Small intestine (tissue), 7 donors: Measurements from ENCODE around the gene LRMDA. TPM values are rescaled to one million over a fixed set of nuclear protein-coding genes. Genes with fewer than 3 reads are reported as not detected.

Experiments used
- DNase-seq, 2 donors: peaks; one replicate each; pipeline versions ENCODE4 v3.0.0 to v3.0.0-alpha.2; 2013
- FAIRE-seq: peaks from 2 replicates; lab custom pipeline; 2012; peaks lifted over from hg19 to GRCh38; lab: Jason Lieb, UNC
- H3K27ac ChIP-seq, 3 donors: one replicate each; pipeline ENCODE4 v1.5.1; 2013; ENCODE audit warnings: low read length in 2 of 3, mild to moderate bottlenecking in 2 of 3, control low read depth in 1 of 3, inconsistent platforms in 1 of 3, low read depth in 1 of 3, moderate library complexity in 1 of 3
- H3K27me3 ChIP-seq, 3 donors: one replicate each; pipeline ENCODE4 v1.6.1; 2013; ENCODE audit warnings: low read length in 3 of 3, inconsistent platforms in 1 of 3; ENCODE audit not compliant: control insufficient read depth in 3 of 3, insufficient read depth in 3 of 3
- H3K36me3 ChIP-seq, 3 donors: one replicate each; pipeline ENCODE4 v1.6.1; 2013; ENCODE audit warnings: low read length in 3 of 3, inconsistent platforms in 1 of 3, low read depth in 1 of 3, mild to moderate bottlenecking in 1 of 3, moderate library complexity in 1 of 3; ENCODE audit not compliant: control insufficient read depth in 3 of 3, insufficient read depth in 2 of 3
- H3K4me1 ChIP-seq, 3 donors: one replicate each; pipeline ENCODE4 v1.6.1; 2013; ENCODE audit warnings: low read length in 2 of 3, inconsistent platforms in 1 of 3, low read depth in 1 of 3, mild to moderate bottlenecking in 1 of 3, moderate library complexity in 1 of 3; ENCODE audit not compliant: control insufficient read depth in 3 of 3, insufficient read depth in 2 of 3
- H3K4me3 ChIP-seq, 3 donors: one replicate each; pipeline ENCODE4 v1.5.1; 2013; ENCODE audit warnings: low read length in 3 of 3, control low read depth in 1 of 3, inconsistent platforms in 1 of 3, low read depth in 1 of 3, mild to moderate bottlenecking in 1 of 3, moderate library complexity in 1 of 3
- H3K9me3 ChIP-seq, 2 donors: one replicate each; pipeline ENCODE4 v1.6.1; 2013; ENCODE audit warnings: low read depth in 1 of 2, low read length in 1 of 2; ENCODE audit not compliant: control insufficient read depth in 2 of 2, insufficient read depth in 1 of 2
- WGBS, 3 donors: extraction: QIAGEN DNeasy Blood & Tissue Kit; methylation state at CpG; one replicate each; pipeline ENCODE4 v1.1.7; 2013; 5-methylcytosine and 5-hydroxymethylcytosine counted together
- polyA plus RNA-seq, 4 donors: library from polyadenylated mRNA; stranded (reverse) in 3 of 4; unstranded in 1 of 4; fragments of 200-250 nt in 3 of 4; fragments of 120-200 nt in 1 of 4; gene quantifications; one replicate each; pipeline versions ENCODE4 v1.2.1 to v1.2.3, GENCODE V29; 2013
- donor health status: healthy with polysubstance abuse.
- donor health status: control.
- donor health status: control.
- donor health status: Bipolar disorder and iron deficiency.
- donor health status: healthy.

LRMDA gene
- polyA plus RNA-seq, 4 donors, result 5.6 to 16.2 (median 6.0) TPM; not detected in 1

- Histone ChIP-seq H3K36me3 (no peaks in the 10 kb centered on the region), H3K4me3 (no peak overlapping the region), H3K9me3 (peaks cover 0 to 6% of the 10 kb centered on the region in 2 donors), H3K4me1 (no peaks in the 10 kb centered on the region), H3K27ac (no peak overlapping the region), H3K27me3 (peaks cover 0 to 2% (median 0%) of the 10 kb centered on the region in 3 donors)
- FAIRE-seq (no peak), DNase-seq (no peak)
- 80 to 89% (median 87%) methylated on average over 2 of the region's 2 CpGs for WGBS, 3 donors
Measured at GRCh38 chr10:75486591-75486990, 55.2 kb downstream of the LRMDA start.

- peaks cover 0 to 6% of the 10 kb centered on the region in 2 donors for H3K9me3 ChIP-seq
- FAIRE-seq, result no peak
- H3K27me3 ChIP-seq, result peaks cover 0 to 2% (median 0%) of the 10 kb centered on the region in 3 donors
- H3K27ac ChIP-seq, result no peak overlapping the region
- H3K4me3 ChIP-seq, result no peak overlapping the region
- 70 to 89% (median 79%) methylated on average over 4 of the region's 4 CpGs for WGBS, 3 donors
- H3K36me3 ChIP-seq, result no peaks in the 10 kb centered on the region
- H3K4me1 ChIP-seq, result no peaks in the 10 kb centered on the region
- DNase-seq, result no peak
Measured at GRCh38 chr10:75487087-75487754, 55.8 kb downstream of the LRMDA start.

GRCh38 chr10:75487755-75488125 is 56.3 kb downstream of the LRMDA start:
- FAIRE-seq (no peak), DNase-seq (no peak)
- Histone ChIP-seq H3K4me3 (no peak overlapping the region), H3K36me3 (no peaks in the 10 kb centered on the region), H3K4me1 (no peaks in the 10 kb centered on the region), H3K27ac (no peak overlapping the region), H3K27me3 (peaks cover 0 to 2% (median 0%) of the 10 kb centered on the region in 3 donors), H3K9me3 (peaks cover 0 to 6% of the 10 kb centered on the region in 2 donors)
- WGBS, 3 donors, result 63 to 94% (median 84%) methylated on average over 2 of the region's 2 CpGs

GRCh38 chr10:75492173-75492925 is 60.9 kb downstream of the LRMDA start:
- no peak for DNase-seq
- no peak overlapping the region for H3K27ac ChIP-seq
- peaks cover 0 to 2% (median 0%) of the 10 kb centered on the region in 3 donors for H3K27me3 ChIP-seq
- H3K9me3 ChIP-seq, result no peaks in the 10 kb centered on the region
- H3K4me1 ChIP-seq, result peaks cover 0 to 15% (median 0%) of the 10 kb centered on the region in 3 donors
- no peaks in the 10 kb centered on the region for H3K36me3 ChIP-seq
- no peak overlapping the region for H3K4me3 ChIP-seq
- WGBS, 3 donors, result 72 to 82% (median 77%) methylated on average over 3 of the region's 3 CpGs
- FAIRE-seq, result no peak

- Histone ChIP-seq H3K27ac (no peak overlapping the region), H3K4me1 (peaks cover 0 to 15% (median 0%) of the 10 kb centered on the region in 3 donors), H3K36me3 (no peaks in the 10 kb centered on the region), H3K27me3 (peaks cover 0 to 2% (median 0%) of the 10 kb centered on the region in 3 donors), H3K4me3 (no peak overlapping the region), H3K9me3 (no peaks in the 10 kb centered on the region)
- WGBS, 3 donors, result 89 to 96% (median 91%) methylated on average over 3 of the region's 3 CpGs
- FAIRE-seq (no peak), DNase-seq (no peak)
Measured at GRCh38 chr10:75493464-75493863, 62.0 kb downstream of the LRMDA start.

GRCh38 chr10:75495434-75496190 is 64.2 kb downstream of the LRMDA start:
- FAIRE-seq (no peak), DNase-seq (peak; percentile 50 to 64)
- H3K9me3 ChIP-seq, result no peaks in the 10 kb centered on the region
- 16 to 41% (median 31%) methylated on average over 4 of the region's 4 CpGs for WGBS, 3 donors
- peak overlapping the region in 1 of 3 donors; percentile 50 for H3K27ac ChIP-seq
- H3K4me1 ChIP-seq, result peaks cover 0 to 15% (median 0%) of the 10 kb centered on the region in 3 donors
- no peaks in the 10 kb centered on the region for H3K27me3 ChIP-seq
- H3K4me3 ChIP-seq, result no peak overlapping the region
- H3K36me3 ChIP-seq, result no peaks in the 10 kb centered on the region

GRCh38 chr10:75496191-75496567 is 64.8 kb downstream of the LRMDA start:
- FAIRE-seq, result no peak
- Histone ChIP-seq H3K27me3 (no peaks in the 10 kb centered on the region), H3K4me3 (no peak overlapping the region), H3K27ac (no peak overlapping the region), H3K9me3 (no peaks in the 10 kb centered on the region), H3K36me3 (no peaks in the 10 kb centered on the region), H3K4me1 (peaks cover 0 to 15% (median 0%) of the 10 kb centered on the region in 3 donors)
- WGBS, 3 donors, result 68 to 84% (median 80%) methylated on average over 1 of the region's 1 CpG
- no peak for DNase-seq
